ENCODE measurements around the gene SYDE2.
"Not testable (repeated sequence)": the region's sequence is repeated elsewhere in the genome, so short reads cannot be mapped to it uniquely, and the experiment has no call there.

The SYDE2 gene

GRCh38 chr1:85200463-85201339, at the start of gene SYDE2:
SYDE2 (minus strand) TSS chr1:85201016; CDS start chr1:85200996, 20 bp downstream.
- DNase-seq (ENCODE audit: low read depth in 3 of 3) = peak; percentile 55 to 60 (median 57)

GRCh38 chr1:85249042-85249441, 48.2 kb upstream of the SYDE2 start:
- DNase-seq (ENCODE audit: low read depth in 3 of 3) = not testable (repeated sequence)

- no peak for DNase-seq (ENCODE audit: low read depth in 3 of 3)
Measured at GRCh38 chr1:85245891-85246290, 45.1 kb upstream of the SYDE2 start.

GRCh38 chr1:85245456-85245855, 44.6 kb upstream of the SYDE2 start:
- DNase-seq (ENCODE audit: low read depth in 3 of 3) = no peak

- no peak for DNase-seq (ENCODE audit: low read depth in 3 of 3)
Measured at GRCh38 chr1:85244271-85245061, 43.6 kb upstream of the SYDE2 start.

GRCh38 chr1:85243372-85243771, 42.6 kb upstream of the SYDE2 start:
- DNase-seq (ENCODE audit: low read depth in 3 of 3) = no peak

GRCh38 chr1:85240643-85241042, 39.8 kb upstream of the SYDE2 start:
- DNase-seq (ENCODE audit: low read depth in 3 of 3) = no peak

GRCh38 chr1:85240174-85240601, 39.4 kb upstream of the SYDE2 start:
- DNase-seq (ENCODE audit: low read depth in 3 of 3) = no peak

- DNase-seq (ENCODE audit: low read depth in 3 of 3) = no peak
Measured at GRCh38 chr1:85237613-85238012, 36.8 kb upstream of the SYDE2 start.

- no peak for DNase-seq (ENCODE audit: low read depth in 3 of 3)
Measured at GRCh38 chr1:85230305-85230977, 29.6 kb upstream of the SYDE2 start.

GRCh38 chr1:85229574-85230097, 28.8 kb upstream of the SYDE2 start:
- no peak for DNase-seq (ENCODE audit: low read depth in 3 of 3)

GRCh38 chr1:85228972-85229371, 28.2 kb upstream of the SYDE2 start:
- no peak for DNase-seq (ENCODE audit: low read depth in 3 of 3)

- DNase-seq (ENCODE audit: low read depth in 3 of 3) = no peak
Measured at GRCh38 chr1:85225624-85226380, 25.0 kb upstream of the SYDE2 start.

GRCh38 chr1:85224734-85225623, 24.2 kb upstream of the SYDE2 start:
- DNase-seq (ENCODE audit: low read depth in 3 of 3) = no peak

GRCh38 chr1:85224295-85224694, 23.5 kb upstream of the SYDE2 start:
- no peak for DNase-seq (ENCODE audit: low read depth in 3 of 3)

GRCh38 chr1:85223334-85223733, 22.5 kb upstream of the SYDE2 start:
- no peak for DNase-seq (ENCODE audit: low read depth in 3 of 3)

GRCh38 chr1:85220756-85221201, 20.0 kb upstream of the SYDE2 start:
- no peak for DNase-seq (ENCODE audit: low read depth in 3 of 3)

GRCh38 chr1:85219853-85220610, 19.2 kb upstream of the SYDE2 start:
- no peak for DNase-seq (ENCODE audit: low read depth in 3 of 3)

- no peak for DNase-seq (ENCODE audit: low read depth in 3 of 3)
Measured at GRCh38 chr1:85216697-85217096, 15.9 kb upstream of the SYDE2 start.

All from stimulated activated CD4-positive, alpha-beta T cell treated with anti-CD3 and anti-CD28 coated beads, TNF-alpha, amount 100 ng/mL, for 4 hours (primary cell).